Mononuclear cell (primary cell): Measurements from ENCODE around the gene PPFIA3. TPM values are rescaled to one million over a fixed set of nuclear protein-coding genes. Genes with fewer than 3 reads are reported as not detected.
"Not testable (repeated sequence)": the region's sequence is repeated elsewhere in the genome, so short reads cannot be mapped to it uniquely, and the experiment has no call there.

Source experiments
- H3K27me3 ChIP-seq: 2 replicates; pipeline ENCODE4 v1.6.0; 2011; ENCODE audit warnings: low read length, control low read depth; ENCODE audit not compliant: insufficient read depth
- H3K4me1 ChIP-seq: 2 replicates; pipeline ENCODE4 v1.5.1; 2011; ENCODE audit warnings: mild to moderate bottlenecking, low read length, control low read depth; ENCODE audit not compliant: insufficient read depth
- H3K4me3 ChIP-seq: 2 replicates; pipeline ENCODE4 v1.5.1; 2011; ENCODE audit warnings: mild to moderate bottlenecking, low read length, moderate library complexity
- H3K9me3 ChIP-seq: 2 replicates; pipeline ENCODE4 v1.5.1; 2011; ENCODE audit warnings: low read depth, mild to moderate bottlenecking, control low read depth, low read length
- total RNA-seq: library from RNA; depleted of rRNA; stranded (reverse); fragments of >200 nt; gene quantifications from one replicate; pipeline ENCODE4 v1.2.3, GENCODE V29; 2012

Gene PPFIA3
- total RNA-seq, 1 donor, result 1.2 TPM

GRCh38 chr19:49128545-49129237 lies 9.3 kb downstream of the PPFIA3 start:
- H3K4me3 ChIP-seq, result no peak overlapping the region
- no peaks in the 10 kb centered on the region for H3K9me3 ChIP-seq
- peaks cover 14% of the 10 kb centered on the region for H3K4me1 ChIP-seq
- H3K27me3 ChIP-seq, result no peaks in the 10 kb centered on the region

GRCh38 chr19:49129238-49129583 lies 9.9 kb downstream of the PPFIA3 start:
- Histone ChIP-seq H3K4me1 (peaks cover 20% of the 10 kb centered on the region), H3K9me3 (no peaks in the 10 kb centered on the region), H3K27me3 (peaks cover under 1% of the 10 kb centered on the region), H3K4me3 (no peak overlapping the region)

- Histone ChIP-seq H3K4me3 (no peak overlapping the region), H3K27me3 (peaks cover 5% of the 10 kb centered on the region), H3K9me3 (no peaks in the 10 kb centered on the region), H3K4me1 (peaks cover 25% of the 10 kb centered on the region)
Observed at GRCh38 chr19:49130325-49130724, 11.0 kb downstream of the PPFIA3 start.

DNA sequence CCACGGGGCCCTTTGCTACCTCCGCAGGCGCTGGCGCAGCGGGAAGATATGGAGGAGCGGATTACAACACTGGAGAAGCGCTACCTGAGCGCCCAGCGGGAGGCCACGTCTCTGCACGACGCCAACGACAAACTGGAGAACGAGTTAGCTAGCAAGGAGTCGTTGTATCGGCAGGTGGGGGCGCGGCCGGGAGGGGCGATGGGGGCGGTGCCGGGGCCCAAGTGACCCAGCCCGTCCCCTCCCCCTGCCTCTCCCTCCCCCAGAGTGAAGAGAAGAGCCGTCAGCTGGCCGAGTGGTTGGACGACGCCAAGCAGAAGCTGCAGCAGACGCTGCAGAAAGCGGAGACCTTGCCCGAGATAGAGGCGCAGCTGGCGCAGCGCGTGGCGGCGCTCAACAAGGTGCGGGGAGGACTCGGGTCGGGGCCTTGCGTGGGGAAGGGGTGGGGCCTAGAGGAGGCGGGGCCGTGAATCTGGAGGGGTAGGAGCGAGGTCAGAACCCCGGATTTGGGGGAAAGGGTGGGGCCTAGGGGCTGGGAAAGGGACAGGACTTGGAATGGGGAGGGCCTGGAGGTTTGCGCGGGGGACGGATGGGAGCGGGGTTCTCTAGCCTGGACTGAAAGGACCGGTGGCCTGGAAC lies 13.7 kb downstream of the PPFIA3 start:
- Histone ChIP-seq H3K4me1 (peaks cover 19% of the 10 kb centered on the region), H3K4me3 (no peak overlapping the region), H3K27me3 (peaks cover 5% of the 10 kb centered on the region), H3K9me3 (no peaks in the 10 kb centered on the region)

- Histone ChIP-seq H3K9me3 (no peaks in the 10 kb centered on the region), H3K27me3 (peaks cover 5% of the 10 kb centered on the region), H3K4me3 (no peak overlapping the region), H3K4me1 (peaks cover 14% of the 10 kb centered on the region)
Observed at GRCh38 chr19:49133621-49134454, 14.5 kb downstream of the PPFIA3 start.

GRCh38 chr19:49135686-49136085 lies 16.3 kb downstream of the PPFIA3 start:
- Histone ChIP-seq H3K9me3 (no peaks in the 10 kb centered on the region), H3K27me3 (peaks cover 5% of the 10 kb centered on the region), H3K4me1 (peaks cover 14% of the 10 kb centered on the region), H3K4me3 (no peak overlapping the region)

DNA sequence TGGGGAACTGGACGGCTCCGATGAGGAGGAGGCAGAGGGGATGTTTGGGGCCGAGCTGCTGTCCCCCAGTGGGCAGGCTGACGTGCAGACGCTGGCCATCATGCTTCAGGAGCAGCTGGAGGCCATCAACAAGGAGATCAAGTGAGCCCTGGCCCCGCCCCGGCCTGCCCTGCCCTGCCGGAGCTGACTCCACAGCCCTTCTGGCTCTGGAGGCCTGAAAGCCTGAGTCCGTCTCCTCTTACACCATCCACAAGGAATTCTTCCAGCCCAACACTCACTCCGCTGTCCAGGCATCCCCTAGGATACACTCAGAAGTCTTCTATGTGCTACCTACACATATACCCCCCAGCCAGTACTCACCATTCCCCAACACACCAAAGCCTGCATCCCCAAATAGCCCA lies 17.4 kb downstream of the PPFIA3 start:
- no peak overlapping the region for H3K4me3 ChIP-seq
- no peaks in the 10 kb centered on the region for H3K9me3 ChIP-seq
- H3K4me1 ChIP-seq, result peaks cover 14% of the 10 kb centered on the region
- H3K27me3 ChIP-seq, result peaks cover 5% of the 10 kb centered on the region

- Histone ChIP-seq H3K27me3 (no peaks in the 10 kb centered on the region), H3K9me3 (no peaks in the 10 kb centered on the region), H3K4me1 (peaks cover 7% of the 10 kb centered on the region), H3K4me3 (no peak overlapping the region)
Observed at GRCh38 chr19:49140951-49141350, 21.6 kb downstream of the PPFIA3 start.

DNA sequence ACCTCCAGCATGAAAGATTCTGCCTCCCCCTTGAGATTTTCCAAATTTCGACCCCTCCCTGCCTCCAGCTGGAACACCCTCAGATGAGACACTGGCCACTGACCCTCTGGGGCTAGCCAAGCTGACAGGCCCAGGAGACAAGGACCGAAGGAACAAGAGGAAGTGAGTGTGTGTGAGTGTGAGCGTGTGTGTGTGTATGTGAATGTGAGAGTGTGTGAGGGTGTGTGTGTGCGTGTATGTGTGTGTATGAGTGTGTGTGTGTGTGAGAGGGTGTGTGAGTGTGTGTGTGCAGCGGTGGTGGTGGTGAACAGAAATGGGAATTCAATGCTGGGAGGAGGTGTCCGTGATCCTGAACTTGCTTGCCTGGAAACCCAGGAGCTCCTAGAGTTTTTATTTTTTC lies 22.0 kb downstream of the PPFIA3 start:
- Histone ChIP-seq H3K27me3 (no peaks in the 10 kb centered on the region), H3K9me3 (no peaks in the 10 kb centered on the region), H3K4me1 (peaks cover 7% of the 10 kb centered on the region), H3K4me3 (no peak overlapping the region)

- Histone ChIP-seq H3K9me3 (no peaks in the 10 kb centered on the region), H3K27me3 (peaks cover 2% of the 10 kb centered on the region), H3K4me3 (no peak overlapping the region), H3K4me1 (peaks cover 7% of the 10 kb centered on the region)
Observed at GRCh38 chr19:49142866-49143335, 23.6 kb downstream of the PPFIA3 start.

DNA sequence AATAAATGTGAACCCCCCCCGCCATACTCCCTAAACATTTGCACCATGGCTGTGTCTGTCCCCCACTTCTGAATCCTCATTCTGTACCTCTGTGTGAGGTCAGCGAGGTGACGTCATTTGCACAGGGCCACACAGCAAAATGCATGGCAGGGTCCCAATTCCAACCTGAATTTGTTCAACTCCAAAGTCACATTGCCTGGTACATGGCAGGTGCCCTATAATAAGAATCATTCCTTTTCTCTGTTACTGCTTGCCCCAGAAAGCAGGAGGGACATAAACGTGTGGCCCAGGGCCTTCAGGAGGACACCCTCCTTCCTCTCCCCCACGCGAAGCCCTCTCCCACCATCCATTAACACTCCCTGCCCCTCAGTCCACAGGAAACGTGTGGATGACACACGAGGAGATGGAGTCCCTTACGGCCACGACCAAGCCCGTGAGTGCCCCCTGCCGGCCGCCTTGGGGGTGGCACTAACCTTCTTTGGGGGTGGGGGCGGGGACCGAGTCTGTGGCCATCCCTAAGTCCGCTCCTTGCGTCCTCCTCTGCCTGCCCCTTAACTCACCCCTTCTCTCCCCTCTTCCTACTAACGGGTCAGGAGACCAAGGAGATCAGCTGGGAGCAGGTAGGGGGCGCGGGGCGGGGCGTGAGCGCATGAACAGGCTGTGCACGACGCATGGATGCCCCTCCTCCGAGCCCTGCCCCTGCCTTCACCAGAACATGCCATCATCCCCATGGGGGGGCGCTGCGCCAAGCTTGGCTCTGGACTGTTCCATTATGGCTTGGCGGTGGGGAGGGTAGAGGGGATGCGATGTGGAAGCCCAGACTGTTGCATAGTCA lies 26.4 kb downstream of the PPFIA3 start:
- peaks cover 27% of the 10 kb centered on the region for H3K4me1 ChIP-seq
- H3K9me3 ChIP-seq, result no peaks in the 10 kb centered on the region
- H3K4me3 ChIP-seq, result no peak overlapping the region
- peaks cover 31% of the 10 kb centered on the region for H3K27me3 ChIP-seq

- H3K4me1 ChIP-seq, result peaks cover 33% of the 10 kb centered on the region
- H3K9me3 ChIP-seq, H3K4me3 ChIP-seq: not testable (repeated sequence)
- peaks cover 37% of the 10 kb centered on the region for H3K27me3 ChIP-seq
Observed at GRCh38 chr19:49146408-49146770, 27.0 kb downstream of the PPFIA3 start.

GRCh38 chr19:49148044-49148682 lies 28.8 kb downstream of the PPFIA3 start:
- no peak overlapping the region for H3K4me3 ChIP-seq
- H3K4me1 ChIP-seq, result peaks cover 34% of the 10 kb centered on the region
- peaks cover 44% of the 10 kb centered on the region for H3K27me3 ChIP-seq
- no peaks in the 10 kb centered on the region for H3K9me3 ChIP-seq
